ENCODE results near the gene SPI1. TPM values are rescaled to one million over a fixed set of nuclear protein-coding genes. Genes with fewer than 3 reads are reported as not detected.
"Not testable (repeated sequence)": the region's sequence is repeated elsewhere in the genome, so short reads cannot be mapped to it uniquely, and the experiment has no call there.

Gene SPI1
- total and polyA plus RNA-seq, 7 experiments from 2014 or later: 0.27 to 247 (median 5.4) TPM; not detected in 2

DNA sequence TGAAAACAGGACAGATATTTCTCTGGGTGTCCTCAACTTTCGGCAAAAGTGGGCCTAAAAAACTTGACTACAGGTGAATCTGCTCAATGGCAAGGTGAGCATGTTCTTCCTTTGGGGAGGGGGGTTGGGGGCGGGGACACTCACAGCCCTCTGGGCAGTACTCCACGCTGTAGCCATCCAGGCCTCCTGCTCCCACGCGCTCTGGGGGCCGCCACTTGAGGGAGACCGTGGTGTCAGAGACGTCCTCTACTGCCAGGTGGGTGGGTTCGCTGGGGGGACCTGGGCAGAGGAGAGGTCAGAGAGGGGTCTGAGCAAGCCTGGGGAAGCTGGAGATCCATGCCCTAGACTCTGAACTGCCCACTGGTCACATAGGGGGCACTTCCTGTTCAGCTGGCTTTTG lies 42.6 kb downstream of the SPI1 start:
- intact Hi-C loops (cut with micrococcal nuclease): no loop called here
- H3K9me3 Mint-ChIP-seq: no peaks in the 10 kb centered on the region
- H3K4me1 ChIP-seq (ENCODE audit: control insufficient read depth in 2 of 2, insufficient read depth in 2 of 2, low read length in 2 of 2): no peaks in the 10 kb centered on the region
- no peaks in the 10 kb centered on the region for H3K9me3 ChIP-seq (ENCODE audit: control insufficient read depth in 2 of 3, low read length in 3 of 3)
- no peak overlapping the region for H3K4me3 ChIP-seq (ENCODE audit: low read length)
- H3K36me3 Mint-ChIP-seq: no peaks in the 10 kb centered on the region
- H3K27ac Mint-ChIP-seq: no peak overlapping the region
- no peak overlapping the region for H3K4me3 Mint-ChIP-seq
- H3K4me1 Mint-ChIP-seq: no peaks in the 10 kb centered on the region
- CTCF ChIA-PET: no interaction called here
- H3K36me3 ChIP-seq (ENCODE audit: control insufficient read depth in 2 of 3, insufficient read depth in 3 of 3, low read length in 3 of 3): no peaks in the 10 kb centered on the region
- H3K27me3 ChIP-seq (ENCODE audit: control insufficient read depth in 2 of 2, insufficient read depth in 2 of 2, low read length in 2 of 2): no peaks in the 10 kb centered on the region
- ATAC-seq (no peak), DNase-seq (no peak)
- POLR2A ChIA-PET: no interaction called here
- no peaks in the 10 kb centered on the region for H3K27me3 Mint-ChIP-seq
- H3K27ac ChIP-seq (ENCODE audit: low read depth, low read length): no peak overlapping the region

DNA sequence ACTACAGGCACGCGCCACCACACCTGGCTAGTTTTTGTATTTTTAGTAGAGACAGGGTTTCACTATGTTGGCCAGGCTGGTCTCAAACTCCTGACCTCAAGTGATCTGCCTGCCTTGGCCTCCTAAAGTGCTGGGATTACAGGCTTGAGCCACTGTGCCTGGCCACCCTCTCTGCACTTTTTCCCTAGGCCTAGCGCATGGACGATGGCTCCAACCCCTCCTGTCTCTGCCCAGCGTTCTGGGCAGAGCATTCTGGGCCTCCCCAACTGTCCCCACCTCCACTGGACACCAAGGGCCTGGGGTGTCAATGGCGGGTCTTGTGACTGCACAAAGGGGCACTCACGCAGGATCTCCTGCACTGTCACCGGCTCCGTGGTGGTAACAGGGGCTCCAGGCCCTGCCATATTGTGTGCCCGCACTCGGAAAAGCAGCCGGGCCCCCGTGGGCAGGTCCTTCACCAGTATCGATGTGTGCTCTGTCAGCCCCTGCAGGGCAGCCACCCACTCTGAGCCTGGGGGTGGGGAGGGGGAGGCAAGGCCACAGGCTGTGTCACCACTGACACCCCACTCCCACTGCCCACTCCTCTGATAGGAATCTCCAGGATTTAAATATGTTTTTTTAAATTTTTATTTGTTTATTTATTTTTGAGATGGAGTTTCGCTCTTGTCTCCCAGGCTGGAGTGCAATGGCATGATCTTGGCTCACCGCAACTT lies 43.5 kb downstream of the SPI1 start:
- not testable (repeated sequence) for H3K4me3 ChIP-seq (ENCODE audit: low read length)

DNA sequence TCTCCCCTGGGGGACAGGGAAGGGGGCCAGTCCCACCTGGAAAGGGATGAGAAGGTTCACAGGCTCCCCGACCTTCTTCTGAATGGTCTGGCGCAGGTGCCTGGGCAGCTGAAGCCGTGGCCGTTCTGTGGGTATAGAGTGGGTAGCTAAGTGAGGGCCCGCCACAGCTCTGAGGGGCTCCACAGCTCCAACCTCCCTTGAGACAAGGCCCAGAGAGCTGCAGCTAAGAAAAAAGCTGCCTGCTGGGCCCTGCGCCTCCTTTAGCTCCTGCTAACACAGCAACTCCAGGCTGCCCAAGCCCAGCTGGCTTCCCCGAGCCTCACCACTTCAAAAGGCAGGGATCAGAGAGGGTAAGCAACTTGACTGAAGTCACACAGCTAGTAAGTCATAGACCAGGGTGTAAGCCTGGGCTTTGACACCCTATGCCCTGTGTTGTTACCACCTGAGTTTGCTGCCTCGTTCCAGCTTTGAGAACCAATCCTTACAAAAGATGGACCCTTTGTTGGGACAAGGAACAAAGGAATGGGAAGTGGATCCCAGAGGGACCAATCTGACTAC lies 44.4 kb downstream of the SPI1 start:
- no peaks in the 10 kb centered on the region for H3K4me1 Mint-ChIP-seq
- H3K36me3 ChIP-seq (ENCODE audit: control insufficient read depth in 2 of 3, insufficient read depth in 3 of 3, low read length in 3 of 3): no peaks in the 10 kb centered on the region
- no peaks in the 10 kb centered on the region for H3K9me3 Mint-ChIP-seq
- DNase-seq (no peak), ATAC-seq (no peak)
- no peak overlapping the region for H3K4me3 ChIP-seq (ENCODE audit: low read length)
- POLR2A ChIA-PET: no interaction called here
- CTCF ChIA-PET: interaction anchor here (1.4 kb wide), 1 partner anchor 119 kb away, joined by 3 read pairs; no protein-coding TSS in a partner anchor
- no peak overlapping the region for H3K27ac Mint-ChIP-seq
- H3K27ac ChIP-seq (ENCODE audit: low read depth, low read length): no peak overlapping the region
- H3K27me3 Mint-ChIP-seq: no peaks in the 10 kb centered on the region
- peaks cover 0 to 4% (median 0%) of the 10 kb centered on the region in 5 donors for H3K36me3 Mint-ChIP-seq
- no peaks in the 10 kb centered on the region for H3K27me3 ChIP-seq (ENCODE audit: control insufficient read depth in 2 of 2, insufficient read depth in 2 of 2, low read length in 2 of 2)
- H3K4me1 ChIP-seq (ENCODE audit: control insufficient read depth in 2 of 2, insufficient read depth in 2 of 2, low read length in 2 of 2): no peaks in the 10 kb centered on the region
- H3K9me3 ChIP-seq (ENCODE audit: control insufficient read depth in 2 of 3, low read length in 3 of 3): no peaks in the 10 kb centered on the region
- intact Hi-C loops (cut with micrococcal nuclease): no loop called here
- H3K4me3 Mint-ChIP-seq: no peak overlapping the region

More for the DNA sequence above, 43.5 kb downstream of the SPI1 start:
- ATAC-seq; H3K4me3 Mint-ChIP-seq; H3K4me1 ChIP-seq (ENCODE audit: control insufficient read depth in 2 of 2, insufficient read depth in 2 of 2, low read length in 2 of 2); H3K9me3 Mint-ChIP-seq; CTCF ChIA-PET; H3K27ac ChIP-seq (ENCODE audit: low read depth, low read length); H3K27me3 ChIP-seq (ENCODE audit: control insufficient read depth in 2 of 2, insufficient read depth in 2 of 2, low read length in 2 of 2); H3K36me3 ChIP-seq (ENCODE audit: control insufficient read depth in 2 of 3, insufficient read depth in 3 of 3, low read length in 3 of 3); H3K4me1 Mint-ChIP-seq; POLR2A ChIA-PET; H3K27me3 Mint-ChIP-seq; H3K9me3 ChIP-seq (ENCODE audit: control insufficient read depth in 2 of 3, low read length in 3 of 3); intact Hi-C loops (cut with micrococcal nuclease); DNase-seq; H3K36me3 Mint-ChIP-seq: not testable (repeated sequence)
- H3K27ac Mint-ChIP-seq: peak overlapping the region in 1 of 9 donors; percentile 4

DNA sequence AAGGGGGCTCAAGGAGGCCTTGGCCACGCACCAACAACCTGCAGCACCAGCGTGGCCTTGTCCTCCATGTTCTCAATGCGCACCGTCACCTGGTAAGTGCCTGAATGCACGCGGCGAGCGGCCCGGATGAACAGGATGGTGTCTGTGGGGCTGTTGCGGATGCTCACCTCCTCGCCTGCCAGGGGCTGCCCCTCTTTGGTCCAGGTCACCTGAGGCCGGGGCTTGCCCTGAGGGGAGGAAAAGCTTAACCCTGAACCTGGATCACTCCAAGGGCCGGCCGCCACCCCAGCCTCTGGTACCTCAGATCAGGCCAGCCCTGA lies 44.9 kb downstream of the SPI1 start:
- ATAC-seq (no peak), DNase-seq (no peak)
- POLR2A ChIA-PET: interaction anchor here (1.0 kb wide), 1 partner anchor 77 kb away, joined by 3 read pairs; no protein-coding TSS in a partner anchor
- Mint-ChIP-seq H3K9me3 (no peaks in the 10 kb centered on the region), H3K36me3 (peaks cover 0 to 9% (median 0%) of the 10 kb centered on the region in 5 donors), H3K4me1 (no peaks in the 10 kb centered on the region), H3K27ac (no peak overlapping the region), H3K4me3 (no peak overlapping the region), H3K27me3 (no peaks in the 10 kb centered on the region)
- H3K27me3 ChIP-seq (ENCODE audit: control insufficient read depth in 2 of 2, insufficient read depth in 2 of 2, low read length in 2 of 2): no peaks in the 10 kb centered on the region
- peaks cover 0 to 3% (median 0%) of the 10 kb centered on the region in 3 experiments for H3K36me3 ChIP-seq (ENCODE audit: control insufficient read depth in 2 of 3, insufficient read depth in 3 of 3, low read length in 3 of 3)
- H3K4me1 ChIP-seq (ENCODE audit: control insufficient read depth in 2 of 2, insufficient read depth in 2 of 2, low read length in 2 of 2): no peaks in the 10 kb centered on the region
- CTCF ChIA-PET: interaction anchor here (1.4 kb wide), 1 partner anchor 120 kb away, joined by 3 read pairs; no protein-coding TSS in a partner anchor
- intact Hi-C loops (cut with micrococcal nuclease): no loop called here
- no peak overlapping the region for H3K4me3 ChIP-seq (ENCODE audit: low read length)
- no peaks in the 10 kb centered on the region for H3K9me3 ChIP-seq (ENCODE audit: control insufficient read depth in 2 of 3, low read length in 3 of 3)
- no peak overlapping the region for H3K27ac ChIP-seq (ENCODE audit: low read depth, low read length)

DNA sequence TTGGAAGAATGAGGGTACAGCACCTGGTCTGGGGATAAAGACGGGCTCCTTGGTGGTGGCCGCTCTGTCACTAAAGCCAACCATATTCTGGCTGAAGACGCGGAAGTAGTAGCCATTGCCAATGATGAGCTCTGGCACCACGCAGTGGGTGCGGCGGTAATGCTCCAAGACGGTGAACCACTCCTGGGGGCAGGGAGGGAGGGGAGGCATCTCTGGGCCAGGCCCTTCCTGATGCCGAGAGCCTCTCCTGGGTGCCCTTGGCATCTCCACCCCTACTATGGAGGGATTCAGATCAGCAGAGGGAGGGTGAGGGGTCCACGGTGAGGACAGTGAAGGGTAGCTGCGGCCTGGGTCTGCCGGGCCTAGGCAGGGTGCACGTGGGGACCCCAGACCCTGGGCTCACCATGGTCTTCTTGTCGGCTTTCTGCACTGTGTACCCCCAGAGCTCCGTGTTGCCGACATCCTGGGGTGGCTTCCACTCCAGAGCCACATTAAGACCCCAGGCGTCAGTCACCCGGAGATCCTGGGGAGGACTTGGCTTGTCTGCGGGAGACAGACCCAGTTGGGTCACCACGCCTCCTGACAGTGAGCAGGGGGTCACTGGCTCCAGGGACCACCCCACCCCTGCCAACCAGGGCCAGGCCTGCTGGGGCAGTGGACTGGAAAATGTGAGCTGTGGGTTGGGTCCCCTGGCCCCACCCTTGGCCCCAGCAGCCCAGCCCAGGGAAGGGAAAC lies 45.4 kb downstream of the SPI1 start:
- H3K4me1 Mint-ChIP-seq: no peaks in the 10 kb centered on the region
- no peaks in the 10 kb centered on the region for H3K27me3 Mint-ChIP-seq
- Histone ChIP-seq H3K36me3 (ENCODE audit: control insufficient read depth in 2 of 3, insufficient read depth in 3 of 3, low read length in 3 of 3) (peaks cover 0 to 9% (median 0%) of the 10 kb centered on the region in 3 experiments), H3K27me3 (ENCODE audit: control insufficient read depth in 2 of 2, insufficient read depth in 2 of 2, low read length in 2 of 2) (no peaks in the 10 kb centered on the region), H3K4me3 (ENCODE audit: low read length) (no peak overlapping the region), H3K9me3 (ENCODE audit: control insufficient read depth in 2 of 3, low read length in 3 of 3) (no peaks in the 10 kb centered on the region), H3K4me1 (ENCODE audit: control insufficient read depth in 2 of 2, insufficient read depth in 2 of 2, low read length in 2 of 2) (no peaks in the 10 kb centered on the region), H3K27ac (ENCODE audit: low read depth, low read length) (no peak overlapping the region)
- ATAC-seq: no peak
- POLR2A ChIA-PET: interaction anchor here (1.0 kb wide), 1 partner anchor 78 kb away, joined by 3 read pairs; no protein-coding TSS in a partner anchor
- DNase-seq: no peak
- intact Hi-C loops (cut with micrococcal nuclease): no loop called here
- H3K36me3 Mint-ChIP-seq: peaks cover 0 to 11% (median 0%) of the 10 kb centered on the region in 5 donors
- H3K27ac Mint-ChIP-seq: peak overlapping the region in 1 of 9 donors; percentile 14
- CTCF ChIA-PET: interaction anchor here (1.4 kb wide), 1 partner anchor 120 kb away, joined by 3 read pairs; no protein-coding TSS in a partner anchor
- H3K4me3 Mint-ChIP-seq: no peak overlapping the region
- H3K9me3 Mint-ChIP-seq: no peaks in the 10 kb centered on the region

DNA sequence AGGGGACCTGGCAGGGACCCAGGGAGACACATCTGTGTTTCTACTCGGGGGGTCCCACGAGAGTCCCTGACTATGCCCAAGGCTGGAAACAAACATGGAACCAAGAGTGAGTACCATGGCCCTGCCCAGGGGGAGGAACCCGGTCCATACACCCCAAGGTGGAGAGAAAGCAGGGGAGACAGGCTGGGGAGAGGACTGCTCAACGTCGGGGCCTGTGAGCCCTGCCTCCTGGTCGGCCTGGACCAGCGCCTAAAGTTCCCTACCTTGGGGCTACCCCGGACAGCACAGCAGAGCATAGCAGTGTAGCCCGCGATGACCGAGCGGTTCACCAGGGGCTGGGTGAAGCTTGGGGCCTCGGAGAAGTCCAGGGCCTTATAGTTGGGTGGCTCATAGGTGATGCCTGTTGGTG lies 46.0 kb downstream of the SPI1 start:
- DNase-seq: no peak
- H3K36me3 ChIP-seq (ENCODE audit: control insufficient read depth in 2 of 3, insufficient read depth in 3 of 3, low read length in 3 of 3): peaks cover 0 to 13% (median 0%) of the 10 kb centered on the region in 3 experiments
- no peak overlapping the region for H3K4me3 ChIP-seq (ENCODE audit: low read length)
- Mint-ChIP-seq H3K4me3 (no peak overlapping the region), H3K4me1 (no peaks in the 10 kb centered on the region), H3K27ac (peak overlapping the region in 3 of 9 donors; percentile 31 to 44 (median 38)), H3K9me3 (no peaks in the 10 kb centered on the region), H3K27me3 (no peaks in the 10 kb centered on the region), H3K36me3 (peaks cover 0 to 17% (median 0%) of the 10 kb centered on the region in 5 donors)
- POLR2A ChIA-PET: no interaction called here
- H3K9me3 ChIP-seq (ENCODE audit: control insufficient read depth in 2 of 3, low read length in 3 of 3): no peaks in the 10 kb centered on the region
- CTCF ChIA-PET: no interaction called here
- intact Hi-C loops (cut with micrococcal nuclease): no loop called here
- ATAC-seq: peak; percentile 10
- H3K27me3 ChIP-seq (ENCODE audit: control insufficient read depth in 2 of 2, insufficient read depth in 2 of 2, low read length in 2 of 2): no peaks in the 10 kb centered on the region
- no peak overlapping the region for H3K27ac ChIP-seq (ENCODE audit: low read depth, low read length)
- H3K4me1 ChIP-seq (ENCODE audit: control insufficient read depth in 2 of 2, insufficient read depth in 2 of 2, low read length in 2 of 2): no peaks in the 10 kb centered on the region
